Mesenchymal stem cell (in vitro differentiated cells and primary cell): ENCODE measurements around the gene AASDH. TPM values are rescaled to one million over a fixed set of nuclear protein-coding genes. Genes with fewer than 3 reads are reported as not detected.

Source experiments
- DNase-seq: peaks from one replicate; pipeline ENCODE4 v3.0.0-alpha.2; 2013
- H2AFZ ChIP-seq: one replicate; pipeline ENCODE4 v1.6.1; 2013; ENCODE audit warnings: low read depth, mild to moderate bottlenecking, control low read depth, inconsistent platforms, low read length, moderate library complexity
- H2AK5ac ChIP-seq: 2 replicates; pipeline ENCODE4 v1.6.1; 2013; ENCODE audit warnings: low read length, moderate library complexity, mild to moderate bottlenecking, inconsistent platforms; ENCODE audit not compliant: severe bottlenecking
- H2BK120ac ChIP-seq: one replicate; pipeline ENCODE4 v1.6.1; 2013; ENCODE audit warnings: low read depth, mild to moderate bottlenecking, inconsistent platforms, low read length, moderate library complexity
- H2BK12ac ChIP-seq, 2 experiments: one replicate each; pipeline ENCODE4 v1.6.1; 2013; ENCODE audit warnings: inconsistent platforms in 2 of 2, low read length in 2 of 2, mild to moderate bottlenecking in 2 of 2, moderate library complexity in 2 of 2, control low read depth in 1 of 2
- H2BK15ac ChIP-seq: one replicate; pipeline ENCODE4 v1.6.1; 2013; ENCODE audit warnings: mild to moderate bottlenecking, low read depth, inconsistent platforms; ENCODE audit not compliant: poor library complexity, severe bottlenecking
- H2BK5ac ChIP-seq: 2 replicates; pipeline ENCODE4 v1.6.1; 2013; ENCODE audit warnings: low read depth, mild to moderate bottlenecking, low read length, control low read depth, inconsistent platforms; ENCODE audit not compliant: poor library complexity, severe bottlenecking
- H3K14ac ChIP-seq, 2 experiments: one replicate each; pipeline ENCODE4 v1.6.1; 2013; ENCODE audit warnings: inconsistent platforms in 2 of 2, low read length in 2 of 2, control low read depth in 1 of 2, mild to moderate bottlenecking in 1 of 2, moderate library complexity in 1 of 2
- H3K18ac ChIP-seq, 2 experiments: one replicate each; pipeline ENCODE4 v1.6.1; 2013; ENCODE audit warnings: inconsistent platforms in 2 of 2, low read length in 2 of 2, control low read depth in 1 of 2, low read depth in 1 of 2, mild to moderate bottlenecking in 1 of 2
- H3K23ac ChIP-seq, 2 experiments: one replicate each; pipeline ENCODE4 v1.6.1; 2013; ENCODE audit warnings: inconsistent platforms in 2 of 2, low read length in 2 of 2, mild to moderate bottlenecking in 2 of 2, moderate library complexity in 2 of 2, control low read depth in 1 of 2
- H3K27ac ChIP-seq: 2 replicates; pipeline ENCODE4 v1.5.1; 2013; ENCODE audit warnings: mild to moderate bottlenecking, moderate library complexity, low read length, control low read depth, inconsistent platforms; ENCODE audit not compliant: poor library complexity, severe bottlenecking
- H3K27me3 ChIP-seq, 2 experiments: 2 replicates each; pipeline versions ENCODE4 v1.6.1 to v1.7.0; 2013; ENCODE audit warnings: low read length in 2 of 2, mild to moderate bottlenecking in 2 of 2, moderate library complexity in 2 of 2, control low read depth in 1 of 2, inconsistent platforms in 1 of 2; ENCODE audit not compliant: control insufficient read depth in 1 of 2, insufficient read depth in 1 of 2
- H3K36me3 ChIP-seq, 2 experiments: 2 replicates each; pipeline versions ENCODE4 v1.6.1 to v1.7.0; 2013; ENCODE audit warnings: low read length in 2 of 2, control low read depth in 1 of 2, inconsistent platforms in 1 of 2, low read depth in 1 of 2, mild to moderate bottlenecking in 1 of 2; ENCODE audit not compliant: insufficient read depth in 2 of 2, control insufficient read depth in 1 of 2
- H3K4ac ChIP-seq, 2 experiments: one replicate each; pipeline ENCODE4 v1.6.1; 2013; ENCODE audit warnings: inconsistent platforms in 2 of 2, low read length in 2 of 2, mild to moderate bottlenecking in 2 of 2, moderate library complexity in 2 of 2, control low read depth in 1 of 2, low read depth in 1 of 2
- H3K4me1 ChIP-seq: 2 replicates; pipeline ENCODE4 v1.6.1; 2013; ENCODE audit warnings: low read depth, low read length, control low read depth; ENCODE audit not compliant: control insufficient read depth, insufficient read depth
- H3K4me2 ChIP-seq: 2 replicates; pipeline ENCODE4 v1.6.1; 2013; ENCODE audit warnings: low read length, mild to moderate bottlenecking, inconsistent platforms; ENCODE audit not compliant: poor library complexity, severe bottlenecking
- H3K4me3 ChIP-seq, 2 experiments: 2 replicates each; pipeline versions ENCODE4 v1.5.1 to v1.7.0; 2013; ENCODE audit warnings: low read length in 2 of 2, mild to moderate bottlenecking in 2 of 2, control low read depth in 1 of 2, low read depth in 1 of 2; ENCODE audit not compliant: insufficient read depth in 1 of 2
- H3K79me1 ChIP-seq: replicated peaks from 2 replicates; pipeline ENCODE4 v1.6.1; 2013; ENCODE audit warnings: mild to moderate bottlenecking, control low read depth, low read length, inconsistent platforms; ENCODE audit not compliant: poor library complexity, severe bottlenecking
- H3K9ac ChIP-seq: 2 replicates; pipeline ENCODE4 v1.7.0; 2013; ENCODE audit warnings: mild to moderate bottlenecking, low read length, moderate library complexity
- H3K9me3 ChIP-seq: 2 replicates; pipeline ENCODE4 v1.7.0; 2013; ENCODE audit warnings: mild to moderate bottlenecking, low read length; ENCODE audit not compliant: control insufficient read depth
- H4K8ac ChIP-seq: one replicate; pipeline ENCODE4 v1.6.1; 2013; ENCODE audit warnings: inconsistent platforms, mild to moderate bottlenecking, low read length, moderate library complexity
- H4K91ac ChIP-seq: one replicate; pipeline ENCODE4 v1.6.1; 2013; ENCODE audit warnings: mild to moderate bottlenecking, low read length, inconsistent platforms
- WGBS: methylation state at CpG from one replicate; pipeline ENCODE4 v1.1.7; 2013; ENCODE audit warnings: mixed read lengths; 5-methylcytosine and 5-hydroxymethylcytosine counted together
- polyA plus RNA-seq, 2 experiments: library from polyadenylated mRNA; stranded (reverse); fragments of 200-250 nt; gene quantifications; one replicate each; pipeline ENCODE4 v1.2.3, GENCODE V29; 2013

AASDH gene
- polyA plus RNA-seq (2013, experiment 1 of 2) = 3.8 TPM
- polyA plus RNA-seq (2013, experiment 2 of 2) = 3.9 TPM

GRCh38 chr4:56387023-56388001, at the start of gene AASDH:
Gene AASDH (minus strand): TSS chr4:56387491. CDS start chr4:56384299, 3,192 bp downstream.
- Histone ChIP-seq H2BK15ac (no peak within 1 kb of the TSS), H4K91ac (peak within 1 kb of the TSS; percentile 77), H3K4ac (no peak within 1 kb of the TSS), H3K9ac (peak within 1 kb of the TSS; percentile 97), H3K18ac (peak within 1 kb of the TSS; percentile 3 to 96), H3K4me2 (peak within 1 kb of the TSS; percentile 96), H2AK5ac (peak within 1 kb of the TSS; percentile 48), H3K9me3 (no peaks in the 10 kb centered on the region), H3K27me3 (no peaks in the 10 kb centered on the region), H2BK120ac (no peak within 1 kb of the TSS), H3K23ac (no peak within 1 kb of the TSS), H3K36me3 (peaks cover 0 to 2% of the 10 kb centered on the region in 2 experiments), H3K4me1 (no peaks in the 10 kb centered on the region), H3K4me3 (peak within 1 kb of the TSS; percentile 67 to 90), H2AFZ (peak within 1 kb of the TSS; percentile 96), H3K14ac (peak within 1 kb of the TSS in 1 of 2 experiments; percentile 85), H3K79me1 (peaks cover 21% of the 10 kb centered on the region), H3K27ac (peak within 1 kb of the TSS; percentile 93), H4K8ac (peak within 1 kb of the TSS; percentile 93), H2BK5ac (no peak within 1 kb of the TSS), H2BK12ac (no peak within 1 kb of the TSS)
- WGBS = under 1% methylated on average over 57 of the region's 57 CpGs
- peak; percentile 97 for DNase-seq

GRCh38 chr4:56435140-56435926, 48.0 kb upstream of the AASDH start, which contains the start of gene PPAT:
Gene PPAT (minus strand): TSS chr4:56435615. CDS start chr4:56435477, 138 bp downstream.
- Histone ChIP-seq H4K8ac (peak within 1 kb of the TSS; percentile 55), H3K79me1 (no peaks in the 10 kb centered on the region), H3K23ac (peak within 1 kb of the TSS in 1 of 2 experiments; percentile 9), H2AFZ (peak within 1 kb of the TSS; percentile 98), H3K36me3 (no peaks in the 10 kb centered on the region), H3K4me3 (peak within 1 kb of the TSS; percentile 79 to 97), H3K18ac (peak within 1 kb of the TSS; percentile 88 to 98), H3K27ac (peak within 1 kb of the TSS; percentile 96), H3K9me3 (no peaks in the 10 kb centered on the region), H2BK12ac (peak within 1 kb of the TSS in 1 of 2 experiments; percentile 70), H2BK120ac (no peak within 1 kb of the TSS), H3K4ac (peak within 1 kb of the TSS; percentile 11 to 73), H4K91ac (peak within 1 kb of the TSS; percentile 95), H3K9ac (peak within 1 kb of the TSS; percentile 95), H2BK15ac (no peak within 1 kb of the TSS), H3K27me3 (no peaks in the 10 kb centered on the region), H3K4me1 (peaks cover 8% of the 10 kb centered on the region), H3K4me2 (peak within 1 kb of the TSS; percentile 88), H2BK5ac (peak within 1 kb of the TSS; percentile 50), H2AK5ac (no peak within 1 kb of the TSS), H3K14ac (peak within 1 kb of the TSS; percentile 58 to 85)
- WGBS = under 1% methylated on average over 54 of the region's 61 CpGs
- DNase-seq = peak; percentile 98

GRCh38 chr4:56434599-56435139, 47.4 kb upstream of the AASDH start:
- H3K36me3 ChIP-seq = no peaks in the 10 kb centered on the region
- H4K8ac ChIP-seq = peak overlapping the region; percentile 52
- H3K4ac ChIP-seq = peak overlapping the region; percentile 8 to 11
- H3K9ac ChIP-seq = peak overlapping the region; percentile 95
- H3K18ac ChIP-seq = peak overlapping the region; percentile 55 to 88
- peak overlapping the region in 1 of 2 experiments; percentile 9 for H3K23ac ChIP-seq
- peak overlapping the region in 1 of 2 experiments; percentile 85 for H3K14ac ChIP-seq
- H2BK120ac ChIP-seq = no peak overlapping the region
- H4K91ac ChIP-seq = no peak overlapping the region
- H2AK5ac ChIP-seq = no peak overlapping the region
- H2BK12ac ChIP-seq = no peak overlapping the region
- under 1% methylated on average over 15 of the region's 15 CpGs for WGBS
- peak overlapping the region; percentile 98 for H2AFZ ChIP-seq
- H3K79me1 ChIP-seq = no peaks in the 10 kb centered on the region
- no peaks in the 10 kb centered on the region for H3K27me3 ChIP-seq
- peak overlapping the region; percentile 67 for H3K4me2 ChIP-seq
- H3K4me3 ChIP-seq = peak overlapping the region; percentile 73 to 97
- DNase-seq = peak; percentile 83
- peak overlapping the region; percentile 86 for H3K27ac ChIP-seq
- H2BK15ac ChIP-seq = no peak overlapping the region
- H2BK5ac ChIP-seq = no peak overlapping the region
- H3K9me3 ChIP-seq = no peaks in the 10 kb centered on the region
- H3K4me1 ChIP-seq = peaks cover 6% of the 10 kb centered on the region
